Fibroblast of pulmonary artery (primary cell): ENCODE measurements around the gene ALDH16A1.

ENCODE experiments used
- DNase-seq: peaks from one replicate; pipeline ENCODE4 v3.0.0-alpha.2; 2010; ENCODE audit warnings: low read depth
- H3K4me3 ChIP-seq: replicated peaks from 2 replicates; pipeline ENCODE4 v1.5.1; 2011; ENCODE audit warnings: low read depth, mild to moderate bottlenecking, control low read depth, low read length, moderate library complexity
- CTCF ChIP-seq: IDR thresholded peaks from 2 replicates; pipeline ENCODE4 v1.5.1; 2011; ENCODE audit warnings: mild to moderate bottlenecking, control low read depth, low read length, inconsistent platforms; ENCODE audit errors: missing control alignments

Gene ALDH16A1

GRCh38 chr19:49518033-49518432 is 65.0 kb downstream of the ALDH16A1 start:
- no peak for DNase-seq
- no peak overlapping the region for H3K4me3 ChIP-seq
- no peak for TF ChIP-seq CTCF
